Measurements from ENCODE around the gene EXD3. TPM values are rescaled to one million over a fixed set of nuclear protein-coding genes. Genes with fewer than 3 reads are reported as not detected.
"Not testable (repeated sequence)": the region's sequence is repeated elsewhere in the genome, so short reads cannot be mapped to it uniquely, and the experiment has no call there.

Gene EXD3
- 1 to 10 TPM; 5.9 to 6.0 TPM for total RNA-seq

GRCh38 chr9:137422604-137423513 lies at the start of gene EXD3, which contains the start of gene NOXA1:
TSS of gene EXD3 (minus strand) at chr9:137423162. CDS start at chr9:137395357, 27,805 bp downstream.
TSS of gene NOXA1 (plus strand) at chr9:137423393. CDS start at chr9:137423530, 137 bp downstream.
- H3K27ac ChIP-seq: peak within 1 kb of the TSS; percentile 78 to 82
- H3K36me3 ChIP-seq: no peaks in the 10 kb centered on the region
- peak; percentile 88 for DNase-seq (ENCODE audit: low spot score)
- H3K4me3 ChIP-seq: peak within 1 kb of the TSS; percentile 79 to 92
- H3K4me1 ChIP-seq: peaks cover 0 to 27% of the 10 kb centered on the region in 2 donors
- H3K9me3 ChIP-seq: no peaks in the 10 kb centered on the region
- TF ChIP-seq CTCF (IDR thresholded peaks at IDR 0.05): peak; percentile 77 to 95
- H3K27me3 ChIP-seq: no peaks in the 10 kb centered on the region

- DNase-seq (ENCODE audit: low spot score): no peak
- Histone ChIP-seq H3K27me3 (no peaks in the 10 kb centered on the region), H3K4me3 (no peak overlapping the region), H3K27ac (no peak overlapping the region), H3K4me1 (no peaks in the 10 kb centered on the region), H3K36me3 (no peaks in the 10 kb centered on the region), H3K9me3 (peaks cover 0 to 6% of the 10 kb centered on the region in 2 donors)
- no peak for TF ChIP-seq CTCF (IDR thresholded peaks at IDR 0.05)
These were observed 47.8 kb upstream of the EXD3 start for GRCh38 chr9:137470785-137471184.

GRCh38 chr9:137467896-137468295 lies 44.9 kb upstream of the EXD3 start:
- TF ChIP-seq CTCF (IDR thresholded peaks at IDR 0.05): no peak
- H3K9me3 ChIP-seq: no peaks in the 10 kb centered on the region
- no peaks in the 10 kb centered on the region for H3K27me3 ChIP-seq
- no peak overlapping the region for H3K4me3 ChIP-seq
- no peaks in the 10 kb centered on the region for H3K4me1 ChIP-seq
- H3K27ac ChIP-seq: no peak overlapping the region
- no peak for DNase-seq (ENCODE audit: low spot score)
- no peaks in the 10 kb centered on the region for H3K36me3 ChIP-seq

- Histone ChIP-seq H3K4me3 (no peak overlapping the region), H3K27me3 (no peaks in the 10 kb centered on the region), H3K36me3 (no peaks in the 10 kb centered on the region), H3K9me3 (no peaks in the 10 kb centered on the region), H3K27ac (no peak overlapping the region), H3K4me1 (no peaks in the 10 kb centered on the region)
- DNase-seq (ENCODE audit: low spot score): no peak
- no peak for TF ChIP-seq CTCF (IDR thresholded peaks at IDR 0.05)
These were observed 44.2 kb upstream of the EXD3 start for GRCh38 chr9:137467161-137467581.

GRCh38 chr9:137466389-137467085 lies 43.6 kb upstream of the EXD3 start:
- DNase-seq (ENCODE audit: low spot score); H3K27me3 ChIP-seq; H3K4me3 ChIP-seq; H3K4me1 ChIP-seq; H3K9me3 ChIP-seq; H3K36me3 ChIP-seq; H3K27ac ChIP-seq: not testable (repeated sequence)

All from right atrium auricular region (tissue), 2 donors.